Astrocyte of the spinal cord (primary cell): ENCODE data around the gene OOEP.

Experiments used
- DNase-seq: peaks from one replicate; pipeline ENCODE4 v3.0.0; 2011; ENCODE audit warnings: low read depth, low spot score
- H3K4me3 ChIP-seq: 2 replicates; pipeline ENCODE4 v1.5.1; 2011; ENCODE audit warnings: low read depth, mild to moderate bottlenecking, low read length, moderate library complexity
- in situ Hi-C: cut with HindIII; loops from 2 replicates; pipeline ENCODE4 v1.10.0; 2017; ENCODE audit warnings: low sequenced_read_pairs
- TF ChIP-seq, protein P1 (sequence below): IDR thresholded peaks from 2 replicates; pipeline ENCODE4 v1.5.1; 2012; ENCODE audit warnings: low read depth, mild to moderate bottlenecking, low read length, inconsistent platforms

Gene OOEP

DNA sequence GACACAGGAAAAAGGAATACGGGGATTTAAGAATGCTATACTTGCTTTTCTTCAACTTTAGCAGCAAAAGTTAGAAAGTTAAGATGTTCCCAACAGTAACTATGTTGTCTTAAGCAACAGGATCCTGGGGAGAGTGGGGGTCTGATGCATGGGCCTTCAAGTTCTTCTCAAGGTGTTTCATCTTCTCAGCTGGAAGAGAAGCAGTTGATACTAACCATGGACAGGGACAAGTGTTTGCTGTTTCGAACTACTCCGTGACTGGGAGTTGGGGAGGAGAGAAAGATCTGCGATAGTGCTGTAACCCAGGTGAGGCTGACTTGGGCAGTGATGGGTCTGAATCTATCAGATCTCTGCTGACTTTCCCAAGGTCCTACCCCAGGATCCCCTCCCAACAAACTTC is 1.0 kb downstream of the OOEP start:
- no peak overlapping the region for H3K4me3 ChIP-seq
- in situ Hi-C loops: no loop called here
- no peak for DNase-seq
- TF ChIP-seq, protein P1, sequence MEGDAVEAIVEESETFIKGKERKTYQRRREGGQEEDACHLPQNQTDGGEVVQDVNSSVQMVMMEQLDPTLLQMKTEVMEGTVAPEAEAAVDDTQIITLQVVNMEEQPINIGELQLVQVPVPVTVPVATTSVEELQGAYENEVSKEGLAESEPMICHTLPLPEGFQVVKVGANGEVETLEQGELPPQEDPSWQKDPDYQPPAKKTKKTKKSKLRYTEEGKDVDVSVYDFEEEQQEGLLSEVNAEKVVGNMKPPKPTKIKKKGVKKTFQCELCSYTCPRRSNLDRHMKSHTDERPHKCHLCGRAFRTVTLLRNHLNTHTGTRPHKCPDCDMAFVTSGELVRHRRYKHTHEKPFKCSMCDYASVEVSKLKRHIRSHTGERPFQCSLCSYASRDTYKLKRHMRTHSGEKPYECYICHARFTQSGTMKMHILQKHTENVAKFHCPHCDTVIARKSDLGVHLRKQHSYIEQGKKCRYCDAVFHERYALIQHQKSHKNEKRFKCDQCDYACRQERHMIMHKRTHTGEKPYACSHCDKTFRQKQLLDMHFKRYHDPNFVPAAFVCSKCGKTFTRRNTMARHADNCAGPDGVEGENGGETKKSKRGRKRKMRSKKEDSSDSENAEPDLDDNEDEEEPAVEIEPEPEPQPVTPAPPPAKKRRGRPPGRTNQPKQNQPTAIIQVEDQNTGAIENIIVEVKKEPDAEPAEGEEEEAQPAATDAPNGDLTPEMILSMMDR: no peak

DNA sequence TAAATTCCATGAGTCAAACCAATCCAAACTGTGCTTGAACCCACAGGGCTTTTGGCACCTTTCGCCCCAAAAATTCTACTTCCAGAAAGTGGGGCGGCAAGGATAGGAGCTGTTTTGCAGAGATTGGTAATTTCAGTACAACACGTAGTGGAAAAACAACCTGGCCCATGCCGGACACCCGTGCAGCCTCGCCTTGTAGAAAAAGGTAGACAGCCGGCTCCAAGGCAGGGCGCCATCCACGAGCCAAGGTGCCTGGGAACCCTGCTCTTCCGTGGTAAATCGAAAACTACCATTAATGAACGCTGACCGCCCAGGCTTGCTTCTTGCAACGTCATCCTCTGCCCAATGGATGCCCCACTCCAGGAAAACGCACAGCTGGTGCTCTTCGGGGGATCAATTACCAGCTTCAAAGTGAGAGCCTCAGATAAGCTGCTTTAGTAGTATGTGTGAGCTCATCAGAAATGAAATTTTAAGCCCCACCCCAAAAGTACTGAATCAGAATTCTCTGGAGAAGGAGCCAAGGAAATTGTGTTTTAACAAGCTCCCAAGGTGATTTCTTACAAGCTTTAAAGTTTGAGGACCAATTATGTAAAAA is 1.8 kb downstream of the OOEP start:
- no peak for DNase-seq
- TF ChIP-seq, protein P1: no peak
- in situ Hi-C loops: no loop called here
- H3K4me3 ChIP-seq: no peak overlapping the region

DNA sequence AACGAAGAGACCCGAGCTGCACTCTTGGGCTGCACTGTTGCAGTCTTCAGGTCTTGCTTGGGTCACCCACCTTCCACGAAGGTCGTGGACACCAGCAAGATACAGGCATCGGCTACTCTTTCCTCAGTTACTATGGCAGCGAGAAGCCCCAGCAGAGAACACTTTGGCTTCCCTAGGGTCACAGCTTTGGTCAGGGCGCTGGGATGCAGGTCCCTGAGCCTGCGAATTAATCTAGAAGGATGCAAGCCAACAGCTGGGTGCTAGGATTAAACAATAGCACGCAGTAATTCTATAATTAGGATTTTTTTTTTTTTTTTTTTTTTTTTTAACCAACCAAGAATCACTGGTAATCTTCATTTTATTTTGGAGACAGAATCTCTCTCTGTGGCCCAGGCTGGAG is 5.1 kb downstream of the OOEP start:
- DNase-seq: no peak
- in situ Hi-C loops: no loop called here
- TF ChIP-seq, protein P1: no peak
- no peak overlapping the region for H3K4me3 ChIP-seq

DNA sequence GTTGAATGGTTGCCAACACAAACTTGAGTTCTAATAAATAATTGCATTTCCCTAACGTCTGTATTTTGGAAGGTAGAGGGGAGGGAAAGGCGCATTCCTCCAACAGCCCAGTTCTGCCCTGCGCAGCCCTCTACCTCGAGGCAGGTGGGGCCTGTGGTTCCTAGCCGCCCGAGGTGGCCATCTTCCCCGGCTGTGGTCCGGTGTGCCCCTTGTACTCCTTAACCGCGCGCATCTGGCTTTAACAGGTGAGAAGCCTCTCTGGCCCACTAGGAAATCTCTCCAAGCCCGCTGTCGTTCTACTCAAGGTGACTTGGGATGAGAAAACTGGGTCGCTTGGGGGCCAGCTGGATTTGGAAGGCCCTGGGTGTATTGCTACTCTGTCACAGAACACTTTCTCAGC is 5.6 kb downstream of the OOEP start:
- DNase-seq: no peak
- H3K4me3 ChIP-seq: no peak overlapping the region
- in situ Hi-C loops: no loop called here
- TF ChIP-seq, protein P1: no peak

DNA sequence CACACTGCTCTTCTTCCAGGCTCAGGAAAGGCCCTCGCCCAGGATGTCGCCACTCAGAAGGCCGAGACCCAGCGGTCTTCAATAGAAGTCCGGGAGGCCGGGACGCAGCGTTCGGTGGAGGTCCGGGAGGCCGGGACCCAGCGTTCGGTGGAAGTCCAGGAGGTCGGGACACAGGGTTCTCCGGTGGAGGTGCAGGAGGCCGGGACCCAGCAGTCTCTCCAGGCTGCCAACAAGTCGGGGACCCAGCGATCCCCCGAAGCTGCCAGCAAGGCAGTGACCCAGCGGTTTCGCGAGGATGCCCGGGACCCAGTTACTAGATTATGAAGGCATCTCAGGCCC is 6.2 kb downstream of the OOEP start:
- H3K4me3 ChIP-seq: no peak overlapping the region
- no peak for DNase-seq
- TF ChIP-seq, protein P1: no peak
- in situ Hi-C loops: no loop called here

DNA sequence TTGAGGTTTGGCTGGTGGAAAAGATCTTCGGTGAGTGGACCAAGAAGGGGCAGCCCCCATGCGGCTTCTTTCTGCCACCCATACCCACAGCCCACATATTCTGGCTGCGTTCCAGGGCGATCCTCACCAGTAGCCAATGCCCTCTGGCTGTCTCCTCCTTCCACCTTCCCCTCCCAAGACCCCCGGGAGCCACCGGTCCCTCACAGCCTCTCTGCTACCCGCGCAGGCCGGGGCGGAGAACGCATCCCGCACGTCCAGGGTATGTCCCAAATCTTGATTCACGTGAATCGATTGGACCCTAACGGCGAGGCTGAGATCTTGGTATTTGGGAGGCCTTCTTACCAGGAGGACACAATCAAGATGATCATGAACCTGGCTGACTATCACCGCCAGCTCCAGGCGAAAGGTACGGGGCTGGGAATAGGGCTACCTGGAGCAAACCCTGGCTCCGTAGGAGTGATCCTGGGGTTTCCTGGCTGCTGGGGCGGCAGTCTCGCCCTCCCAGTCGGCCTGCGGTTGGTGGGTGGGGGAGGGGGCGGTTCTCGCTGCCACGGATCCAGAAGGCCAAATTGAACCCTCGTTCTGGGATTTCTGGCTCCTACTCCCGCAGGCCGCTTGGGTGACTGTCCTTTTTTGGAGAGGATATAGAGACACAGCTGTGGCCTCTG is 6.7 kb downstream of the OOEP start:
- TF ChIP-seq, protein P1: no peak
- no peak overlapping the region for H3K4me3 ChIP-seq
- DNase-seq: no peak
- in situ Hi-C loops: no loop called here
